GM21737 (cell line): ENCODE results near the gene OR10H3.
"Not testable (repeated sequence)": the region's sequence is repeated elsewhere in the genome, so short reads cannot be mapped to it uniquely, and the experiment has no call there.

Experiments used
- ATAC-seq: cut with Tn5 transposase; IDR thresholded peaks from one replicate; pipeline ENCODE4 v1.9.1; 2021; ENCODE audit warnings: mild to moderate bottlenecking, moderate library complexity; ENCODE audit not compliant: unreplicated experiment

OR10H3 gene, protein sequence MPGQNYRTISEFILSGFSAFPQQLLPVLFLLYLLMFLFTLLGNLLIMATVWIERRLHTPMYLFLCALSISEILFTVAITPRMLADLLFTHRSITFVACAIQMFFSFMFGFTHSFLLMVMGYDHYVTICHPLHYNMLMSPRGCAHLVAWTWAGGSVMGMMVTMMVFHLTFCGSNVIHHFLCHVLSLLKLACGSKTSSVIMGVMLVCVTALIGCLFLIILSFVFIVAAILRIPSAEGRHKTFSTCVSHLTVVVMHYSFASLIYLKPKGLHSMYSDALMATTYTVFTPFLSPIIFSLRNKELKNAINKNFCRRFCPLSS

DNA sequence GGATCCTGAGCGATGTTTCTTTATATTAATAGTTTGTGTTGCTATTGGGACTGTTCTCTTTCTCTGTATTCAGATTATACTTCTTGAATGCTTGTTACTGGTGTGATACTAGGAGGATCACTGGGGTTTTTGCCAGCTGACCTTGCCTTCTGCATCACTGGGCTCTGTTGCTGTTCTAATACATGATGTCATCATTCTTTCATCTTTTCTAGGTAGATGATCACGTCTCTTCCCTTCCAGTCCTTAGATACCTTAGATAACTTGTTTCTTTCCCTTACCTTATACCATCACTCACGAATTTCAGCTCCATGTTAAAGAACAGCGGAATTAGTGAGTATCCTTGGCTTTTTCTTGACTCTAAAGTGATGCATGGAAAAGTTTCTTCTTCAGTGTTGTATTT lies at the start of gene OR10H3:
Gene OR10H3 (plus strand): TSS at position 264 of the 400 bp plus-strand sequence. CDS start 3,408 bp downstream, outside the sequence.
- ATAC-seq, result no peak

DNA sequence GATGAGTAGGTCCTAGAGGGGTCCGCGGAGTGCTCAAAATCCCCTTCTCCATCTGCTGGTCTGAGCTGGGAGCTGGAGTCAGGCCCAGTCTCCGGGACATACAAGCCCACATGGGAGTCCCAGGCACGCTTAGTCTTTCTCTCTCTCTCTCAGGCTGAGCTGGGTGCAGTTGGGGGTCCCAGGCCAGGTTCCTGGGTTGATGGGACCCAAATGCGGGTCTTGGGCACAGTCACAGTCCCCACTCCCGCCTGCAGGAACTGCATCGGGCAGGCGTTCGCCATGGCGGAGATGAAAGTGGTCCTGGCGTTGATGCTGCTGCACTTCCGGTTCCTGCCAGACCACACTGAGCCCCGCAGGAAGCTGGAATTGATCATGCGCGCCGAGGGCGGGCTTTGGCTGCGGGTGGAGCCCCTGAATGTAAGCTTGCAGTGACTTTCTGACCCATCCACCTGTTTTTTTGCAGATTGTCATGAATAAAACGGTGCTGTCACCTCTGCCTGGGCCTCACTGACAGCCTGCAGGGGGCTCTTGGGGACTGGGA lies 41.1 kb upstream of the OR10H3 start:
- no peak for ATAC-seq

DNA sequence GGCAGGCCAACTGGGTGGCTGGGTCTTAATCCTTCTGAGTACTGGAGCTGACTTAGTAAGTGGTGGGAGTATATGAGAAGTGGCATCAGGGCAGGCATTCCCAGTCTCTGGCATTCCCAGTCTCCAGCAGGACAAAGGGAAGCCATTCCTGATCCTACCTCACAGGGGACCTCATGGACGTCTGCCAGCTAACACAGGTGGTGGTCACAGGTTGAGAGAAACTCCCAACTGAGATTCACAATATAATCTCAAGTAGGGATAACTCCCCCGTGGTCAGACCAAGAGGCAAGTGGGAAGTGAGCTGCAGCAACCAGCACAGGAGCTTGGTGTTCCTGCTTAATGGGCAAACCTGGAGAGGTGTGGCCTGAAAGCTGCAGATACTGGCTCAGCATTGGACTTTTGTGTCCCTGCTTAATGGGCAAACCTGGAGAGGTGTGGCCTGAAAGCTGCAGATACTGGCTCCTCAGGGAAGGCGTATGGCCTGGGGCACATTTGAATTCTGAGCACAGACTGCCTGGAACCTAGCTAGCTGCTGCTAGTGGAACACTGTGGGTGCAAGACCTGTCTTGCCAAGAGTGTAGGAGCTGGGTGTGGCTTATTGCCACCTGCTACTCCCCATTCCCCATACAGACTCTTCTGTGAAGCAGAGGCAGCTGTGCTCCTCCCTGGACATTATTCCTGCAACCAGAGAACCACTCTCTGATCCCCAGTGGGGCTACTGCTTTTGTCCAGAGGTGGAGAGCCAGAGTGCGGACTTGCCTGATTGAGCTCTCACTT lies 35.8 kb upstream of the OR10H3 start:
- ATAC-seq, result no peak

DNA sequence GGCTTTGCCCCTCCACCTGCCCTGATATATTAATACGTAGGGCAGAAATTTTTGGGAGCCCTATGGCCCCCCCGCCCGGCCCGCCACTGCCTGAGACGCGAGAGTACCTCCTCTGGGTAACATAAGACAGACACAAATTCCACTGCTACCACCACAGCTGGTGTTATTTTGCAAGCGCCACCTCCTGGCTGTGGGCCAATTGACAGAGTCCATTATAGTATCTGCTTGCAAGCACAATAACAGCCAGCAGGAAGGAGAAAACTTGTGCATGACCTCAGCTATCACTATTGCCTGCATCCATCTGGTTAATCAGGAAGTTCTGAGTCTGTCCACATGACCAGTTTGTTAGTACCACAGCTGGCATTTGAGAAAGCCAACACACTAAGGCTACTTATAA lies 35.3 kb upstream of the OR10H3 start:
- ATAC-seq, result no peak

DNA sequence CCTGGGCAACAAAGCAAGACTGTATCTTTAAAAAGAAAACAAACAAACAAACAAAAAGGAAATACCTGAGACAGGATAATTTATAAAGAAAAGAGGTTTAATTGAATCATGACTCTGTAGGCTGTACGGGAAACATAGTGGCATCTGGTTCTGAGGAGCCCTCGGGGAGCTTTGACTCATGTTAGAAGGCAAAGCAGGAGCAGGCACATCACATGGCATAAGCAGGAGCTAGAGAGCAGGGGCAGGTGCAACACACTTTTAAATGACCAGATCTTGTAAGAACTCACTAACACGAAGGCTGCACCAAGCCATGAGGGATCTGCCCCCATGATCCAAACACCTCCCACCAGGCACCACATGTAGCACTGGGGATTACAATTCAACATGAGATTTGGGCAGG lies 23.1 kb upstream of the OR10H3 start:
- ATAC-seq, result no peak

DNA sequence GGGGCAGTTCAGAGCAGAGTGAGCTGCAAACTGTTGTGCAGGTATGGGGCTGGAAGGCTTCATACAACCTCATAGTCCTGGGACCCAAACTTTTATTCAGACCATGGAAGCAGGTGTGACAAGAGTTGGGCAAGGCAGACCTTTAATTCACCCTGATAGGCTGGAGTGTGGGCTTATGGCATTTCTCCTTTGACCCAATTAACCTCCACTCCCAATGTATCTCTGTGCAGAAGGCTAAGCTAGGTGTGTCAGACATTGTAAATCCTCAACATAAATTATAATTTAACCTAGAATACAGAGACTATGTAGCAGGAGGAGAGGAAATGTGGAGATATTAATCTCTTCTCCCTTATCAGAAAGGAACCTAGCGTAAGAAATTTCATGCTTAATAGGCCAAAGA lies 22.1 kb upstream of the OR10H3 start:
- ATAC-seq, result no peak

DNA sequence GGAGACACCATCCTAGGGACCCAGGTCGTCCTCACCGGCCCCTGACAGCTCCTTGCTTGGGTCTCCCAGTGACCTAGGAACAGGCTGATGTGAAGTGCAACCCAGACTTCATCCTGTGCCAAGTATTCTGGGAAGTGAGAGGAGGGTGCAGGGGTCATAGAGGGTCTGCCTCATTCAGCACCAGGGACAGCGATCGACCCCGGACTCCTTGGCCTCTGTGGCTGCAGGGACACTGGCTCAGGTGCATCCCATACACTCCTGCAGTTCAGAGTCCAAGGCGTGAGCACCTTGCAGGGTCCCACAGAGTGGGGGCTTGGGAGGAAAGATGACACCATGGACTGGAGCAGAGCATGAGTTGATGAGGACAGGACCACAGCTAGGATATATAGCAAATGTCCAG lies 20.0 kb upstream of the OR10H3 start:
- no peak for ATAC-seq

DNA sequence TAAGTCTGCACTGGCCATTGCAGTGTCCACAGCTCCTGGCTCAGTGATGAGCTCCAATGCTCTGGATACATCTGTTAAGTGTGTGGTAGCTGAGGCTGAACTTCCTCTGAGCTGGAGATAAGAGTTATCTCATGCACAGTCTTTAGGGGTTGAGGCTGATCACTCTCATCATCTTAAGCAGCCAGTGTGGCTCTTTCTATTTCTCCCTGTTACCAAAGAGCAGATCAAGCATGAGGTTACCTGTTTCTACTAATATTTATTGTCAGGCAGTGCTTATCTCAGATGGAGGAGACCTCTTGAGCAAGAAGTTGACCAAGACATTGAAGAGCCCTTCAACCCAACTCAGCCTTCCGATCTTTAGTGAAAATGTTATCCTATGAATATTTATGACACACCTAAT lies 16.5 kb upstream of the OR10H3 start:
- ATAC-seq, result no peak

DNA sequence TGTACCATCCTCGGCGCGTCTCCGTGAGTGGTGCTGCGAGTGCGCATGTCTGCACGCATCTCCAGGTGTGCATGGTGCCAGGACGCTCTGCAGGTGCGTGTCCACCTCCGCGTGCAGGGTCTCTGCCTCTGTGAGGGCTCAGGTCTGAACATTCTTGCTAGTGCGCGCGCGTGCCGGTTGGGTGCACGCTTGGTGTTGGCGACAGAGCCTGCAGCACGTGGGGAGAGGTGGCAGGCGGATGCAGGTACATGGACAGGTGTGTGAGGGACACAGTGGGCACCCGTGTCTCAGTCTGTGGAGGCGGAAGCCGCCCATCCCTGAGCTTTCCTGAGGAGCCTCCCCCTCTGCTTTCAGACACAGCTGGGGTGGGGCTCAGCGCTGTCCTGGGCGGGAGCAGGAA lies 14.8 kb upstream of the OR10H3 start:
- ATAC-seq, result no peak

DNA sequence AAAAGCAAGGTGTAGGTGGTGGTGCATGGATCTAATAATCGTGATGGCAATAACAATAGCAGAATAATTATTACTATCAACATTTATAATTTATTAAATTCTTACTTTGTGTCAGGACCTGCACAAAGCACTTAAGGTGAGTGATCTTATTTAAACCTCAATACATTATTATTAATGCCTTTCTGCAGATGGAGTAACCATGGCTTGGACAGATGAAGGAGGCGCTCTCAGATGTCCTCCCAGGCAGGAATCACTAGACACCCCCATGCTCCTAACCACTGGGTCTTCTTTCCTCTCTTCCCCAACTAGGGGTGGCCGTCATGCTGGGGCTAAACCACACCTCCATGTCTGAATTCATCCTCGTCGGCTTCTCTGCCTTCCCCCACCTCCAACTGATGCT lies 10.1 kb upstream of the OR10H3 start, which contains the start of gene OR10H2:
Gene OR10H2 (plus strand): TSS at position 301 of the 400 bp plus-strand sequence. CDS start 20 bp downstream, at position 321.
- no peak for ATAC-seq

DNA sequence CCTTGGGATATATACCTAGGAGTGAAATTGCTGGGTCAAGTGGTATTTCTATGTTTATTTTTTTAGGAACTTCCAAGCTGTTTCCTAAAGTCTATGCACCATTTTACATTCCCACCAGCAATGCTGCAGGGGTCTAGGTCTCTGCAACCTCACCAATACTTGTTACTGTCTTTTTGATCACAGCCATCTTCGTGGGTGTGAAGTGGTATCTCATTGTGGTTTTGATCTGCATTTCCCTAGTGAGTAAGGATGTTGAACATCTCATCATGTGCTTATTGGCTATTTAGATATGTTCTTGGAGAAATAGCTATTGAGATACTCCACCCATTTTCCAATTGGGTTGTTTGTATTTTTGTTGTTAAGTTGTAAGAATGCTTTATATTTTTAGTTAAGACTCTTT lies 7.2 kb upstream of the OR10H3 start:
- no peak for ATAC-seq

DNA sequence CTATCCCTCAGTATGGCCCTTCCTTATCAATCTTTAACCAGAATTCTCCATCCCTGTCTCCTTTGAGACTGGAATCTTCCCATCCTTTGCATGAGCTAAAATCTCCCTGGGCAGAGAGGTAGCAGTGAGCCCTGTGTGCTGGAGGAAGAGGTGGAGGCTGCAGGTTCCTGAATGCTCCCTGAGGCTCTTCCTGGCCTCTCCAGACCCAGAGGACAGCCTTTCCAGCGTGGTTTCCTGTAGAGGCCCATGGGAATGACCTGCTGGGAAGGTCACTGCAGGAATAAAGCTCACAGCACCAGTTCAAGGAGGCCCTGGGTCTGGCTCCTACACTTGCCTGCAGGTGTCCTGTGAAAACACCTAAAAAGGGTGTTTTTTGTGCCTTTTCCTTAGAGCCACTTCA lies 5.4 kb upstream of the OR10H3 start:
- ATAC-seq, result no peak

DNA sequence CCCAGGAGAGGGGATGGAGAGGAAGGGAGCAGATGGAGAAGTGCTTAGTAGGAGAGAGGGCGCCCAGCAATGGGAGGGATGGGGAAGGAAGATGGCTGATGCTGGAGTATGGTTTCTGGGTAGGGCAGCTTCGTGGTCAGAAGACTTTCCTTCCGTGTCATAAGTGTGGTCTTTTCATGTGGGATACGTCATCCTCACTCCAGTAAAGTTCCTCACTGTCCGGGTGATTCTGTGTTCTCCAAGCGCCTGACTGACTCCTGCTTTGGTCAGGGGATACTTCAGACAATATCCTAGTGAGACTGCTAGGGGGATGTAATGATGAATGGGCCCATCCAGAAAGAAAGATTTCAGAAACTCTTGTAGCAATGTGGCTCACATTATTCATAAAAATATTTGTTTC lies 3.9 kb upstream of the OR10H3 start:
- ATAC-seq, result no peak

DNA sequence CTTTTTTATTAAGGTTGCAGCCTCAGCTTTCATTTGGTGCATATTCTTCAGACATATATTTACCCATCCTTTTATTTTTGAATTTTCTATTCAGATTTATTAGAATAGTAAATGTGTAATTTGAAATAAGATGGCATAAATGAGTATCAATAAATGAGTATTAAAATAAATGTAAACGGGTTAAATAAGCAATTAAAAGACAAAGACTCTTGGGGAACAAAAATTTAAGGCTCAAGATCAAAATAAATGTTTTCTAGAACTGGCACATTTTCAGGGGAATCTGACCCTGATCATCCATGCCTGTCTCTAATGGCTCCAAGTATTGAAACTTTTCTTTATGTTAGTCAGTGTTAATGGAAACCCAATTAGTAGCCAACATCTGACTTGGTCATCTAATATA lies 3.0 kb downstream of the OR10H3 start:
- no peak for ATAC-seq

DNA sequence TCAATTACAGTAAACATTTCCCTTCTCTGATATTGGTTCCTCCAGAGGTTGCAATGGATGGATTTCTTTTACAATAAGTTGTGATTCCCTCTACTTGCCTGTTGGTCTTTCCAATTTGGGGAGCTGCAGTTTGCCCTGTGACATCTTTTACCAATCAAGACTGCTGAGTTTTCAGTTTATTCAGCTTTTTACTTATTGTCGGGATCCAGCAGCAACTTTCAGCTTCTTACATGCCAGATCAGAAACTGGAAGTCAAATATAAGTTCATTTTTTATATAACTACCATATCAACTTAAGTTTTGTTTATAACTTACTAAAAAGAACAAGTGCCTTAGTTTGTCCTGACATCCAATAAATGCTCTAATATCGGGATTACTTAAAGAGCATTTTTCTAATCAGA lies 10.5 kb downstream of the OR10H3 start:
- no peak for ATAC-seq

DNA sequence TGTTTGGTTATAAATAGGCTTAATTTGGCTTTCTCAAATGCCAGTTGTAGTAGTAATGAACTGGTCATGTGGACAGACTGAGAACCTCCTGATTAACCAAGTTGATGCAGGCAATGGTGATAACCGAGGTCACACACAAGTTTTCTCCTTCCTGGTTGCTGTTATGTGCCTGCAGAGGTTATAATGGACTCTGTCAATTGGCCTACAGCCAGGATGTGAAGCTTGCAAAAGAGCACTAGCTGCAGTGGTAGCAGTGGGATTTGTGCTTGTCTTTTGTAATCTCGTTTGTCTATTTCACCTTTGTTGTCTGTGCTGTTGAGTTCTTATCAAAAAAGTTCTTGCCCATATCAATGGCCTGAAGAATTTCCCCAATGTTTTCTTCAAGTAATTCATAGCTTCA lies 20.6 kb downstream of the OR10H3 start:
- ATAC-seq, result no peak

DNA sequence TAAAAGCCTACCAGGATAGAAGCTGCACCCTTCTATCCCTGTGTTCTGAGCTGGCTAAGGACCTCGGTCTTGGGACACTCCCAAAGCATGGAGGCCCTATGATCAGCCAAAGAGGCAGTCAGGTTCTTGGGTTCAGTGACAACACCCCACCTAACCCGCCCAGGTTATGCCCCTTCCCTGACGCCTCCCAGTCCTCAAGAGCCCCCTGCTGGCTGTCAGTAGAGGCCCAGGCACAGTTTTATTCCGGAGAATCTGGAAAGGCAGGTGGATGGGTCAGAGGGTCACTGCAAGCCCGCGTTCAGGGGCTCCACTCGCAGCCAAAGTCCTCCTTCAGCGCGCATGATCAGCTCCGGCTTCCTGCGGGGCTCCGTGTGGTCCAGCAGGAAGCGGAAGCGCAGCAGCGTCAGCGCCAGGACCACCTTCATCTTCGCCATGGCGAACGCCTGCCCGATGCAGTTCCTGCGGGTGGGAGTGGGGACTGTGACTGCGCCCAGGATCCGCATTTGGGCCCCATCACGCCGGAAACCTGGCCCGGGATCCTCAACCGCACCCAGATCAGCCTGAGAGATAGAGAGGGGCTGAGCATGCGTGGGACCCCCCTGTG lies 22.3 kb downstream of the OR10H3 start:
- no peak for ATAC-seq

DNA sequence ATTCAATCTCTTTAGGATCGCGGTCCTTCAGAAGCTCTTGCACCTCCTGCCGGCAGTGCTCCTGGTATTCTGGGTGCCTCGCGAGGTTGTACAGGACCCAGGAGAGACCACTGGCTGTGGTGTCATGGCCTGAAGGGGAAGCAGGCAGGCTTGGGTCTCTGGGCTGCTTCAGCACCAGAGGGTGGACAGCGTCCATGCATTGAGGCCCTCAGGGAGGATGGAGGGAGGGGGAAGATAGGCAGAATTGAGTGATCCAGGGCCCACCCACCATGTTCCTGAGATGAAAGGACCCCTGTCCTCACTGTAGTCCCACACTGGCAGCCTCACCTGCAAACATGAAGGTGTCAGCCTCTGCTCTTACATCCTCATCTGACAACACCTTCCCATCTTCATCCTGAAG lies 31.8 kb downstream of the OR10H3 start:
- no peak for ATAC-seq

DNA sequence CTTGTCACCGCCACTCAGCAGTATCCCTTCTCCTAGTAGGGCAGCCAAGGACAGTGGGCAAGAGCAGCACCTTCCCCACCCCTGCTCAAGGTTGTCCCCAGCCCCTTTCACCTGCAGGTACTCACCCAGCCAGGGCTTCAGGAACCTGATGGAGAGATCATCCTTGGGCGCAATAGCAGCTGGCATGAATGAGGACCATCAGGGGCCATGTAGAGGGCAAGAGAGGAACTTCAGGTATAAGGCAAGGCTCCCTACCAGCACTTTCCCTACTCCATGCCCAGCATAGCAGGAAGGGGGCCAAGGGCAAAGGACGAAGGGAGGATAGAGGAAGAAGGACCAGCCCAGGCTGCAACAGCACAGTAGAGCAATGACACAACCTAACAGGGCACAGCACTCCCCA lies 36.4 kb downstream of the OR10H3 start:
- ATAC-seq, result not testable (repeated sequence)

DNA sequence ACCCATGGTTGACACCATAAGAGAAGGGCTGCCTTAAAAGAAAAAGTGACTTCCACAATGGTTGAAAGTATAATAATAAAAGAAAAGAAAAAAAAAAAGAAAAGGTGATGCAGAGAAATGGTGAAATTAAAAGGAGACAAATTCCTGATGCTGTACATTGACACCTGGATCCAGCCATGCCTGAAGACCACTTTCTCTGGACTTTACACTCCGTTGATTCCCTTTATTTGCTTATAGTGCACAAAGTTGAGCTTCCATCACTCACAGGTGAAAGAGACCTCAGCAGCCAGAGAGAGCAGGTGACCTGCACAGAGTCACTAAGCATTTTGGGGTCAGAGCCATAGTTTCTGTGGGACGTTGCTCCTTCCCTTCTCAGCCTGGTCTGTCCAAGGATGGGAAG lies 37.5 kb downstream of the OR10H3 start:
- ATAC-seq, result no peak

DNA sequence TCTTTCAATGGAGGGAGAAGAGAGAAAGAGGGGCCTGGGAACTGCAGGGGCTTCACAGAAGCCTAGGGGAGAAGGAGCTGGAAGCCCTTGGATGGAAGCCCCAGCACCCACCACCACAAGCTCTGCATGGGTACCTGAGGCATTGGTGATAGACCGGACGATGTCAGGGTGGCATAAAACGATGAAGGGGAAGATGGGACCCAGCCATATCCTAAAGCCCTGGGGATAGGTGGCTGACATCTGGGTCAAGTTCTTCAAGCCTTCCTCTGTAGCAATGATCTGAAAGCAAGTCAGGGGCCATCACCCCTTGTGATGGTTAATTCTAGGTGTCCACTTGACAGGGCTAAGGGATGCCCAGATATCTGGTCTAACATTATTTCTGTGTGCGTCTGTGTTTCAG lies 38.5 kb downstream of the OR10H3 start:
- ATAC-seq, result no peak
